Erythroblast (primary cell): Measurements from ENCODE around the gene KRTAP4-6.

Source experiments
- GATA1 ChIP-seq: IDR thresholded peaks from 2 replicates; pipeline ENCODE4 v1.6.1; 2011; ENCODE audit warnings: low read depth, mild to moderate bottlenecking, control low read depth, low read length, moderate library complexity
- POLR2A ChIP-seq: IDR thresholded peaks from 2 replicates; pipeline ENCODE4 v1.6.1; 2011; ENCODE audit warnings: mild to moderate bottlenecking, low read length

DNA sequence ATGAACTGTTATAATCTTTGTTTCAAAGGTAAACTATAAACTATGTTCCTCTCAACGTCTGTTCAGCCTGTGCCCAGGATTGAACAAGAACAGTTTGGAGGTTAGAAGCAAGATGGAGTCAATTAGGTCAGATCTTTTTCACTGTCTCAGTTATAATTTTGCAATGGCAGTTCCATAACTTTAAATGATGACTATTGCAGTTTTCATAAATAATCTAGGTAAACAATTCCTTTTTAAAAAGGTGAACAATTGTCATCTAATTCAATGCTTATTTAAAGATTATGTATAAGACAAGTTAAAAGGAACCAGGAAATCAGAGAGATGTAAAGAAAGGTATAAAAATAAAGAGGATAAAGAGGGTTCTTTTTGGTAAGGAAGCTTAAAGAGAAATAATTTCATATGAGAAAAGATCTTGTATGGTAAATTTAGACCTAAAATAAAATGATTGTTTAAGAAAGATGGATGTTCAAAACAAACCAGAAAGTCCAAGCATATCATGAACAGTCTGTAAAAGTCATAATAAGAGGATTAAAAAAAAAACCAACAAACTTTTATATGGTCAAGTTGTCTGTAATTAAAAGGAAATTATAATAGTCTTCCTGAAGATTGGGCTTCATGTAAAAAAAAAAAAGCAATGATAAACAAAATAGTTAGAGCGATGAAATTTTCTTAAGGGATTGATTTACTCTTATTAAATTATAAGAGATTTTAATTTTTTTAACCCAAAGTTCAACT, 29.0 kb downstream of the KRTAP4-6 start:
- TF ChIP-seq POLR2A (no peak), GATA1 (no peak)
